Liver (tissue), 9 donors: Measurements from ENCODE around the gene FSIP1. TPM values are rescaled to one million over a fixed set of nuclear protein-coding genes. Genes with fewer than 3 reads are reported as not detected.

Experiments
- DNase-seq: peaks from one replicate; pipeline ENCODE4 v3.0.0-alpha.2; 2017; ENCODE audit warnings: low spot score
- H3K27ac ChIP-seq, 2 donors: one replicate each; pipeline ENCODE4 v1.7.0; 2013; ENCODE audit warnings: inconsistent platforms in 2 of 2, low read length in 2 of 2, control low read depth in 1 of 2, low read depth in 1 of 2, mild to moderate bottlenecking in 1 of 2
- H3K27me3 ChIP-seq, 4 donors: one replicate each; pipeline versions ENCODE4 v1.6.1 to v1.7.0; 2013; ENCODE audit warnings: low read length in 3 of 4, inconsistent platforms in 1 of 4, mild to moderate bottlenecking in 1 of 4, moderate library complexity in 1 of 4; ENCODE audit not compliant: control insufficient read depth in 4 of 4, insufficient read depth in 4 of 4
- H3K36me3 ChIP-seq, 4 donors: one replicate each; pipeline versions ENCODE4 v1.6.1 to v1.7.0; 2013; ENCODE audit warnings: low read length in 3 of 4, mild to moderate bottlenecking in 3 of 4, low read depth in 1 of 4, moderate library complexity in 1 of 4; ENCODE audit not compliant: control insufficient read depth in 4 of 4, insufficient read depth in 3 of 4
- H3K4me1 ChIP-seq, 4 donors: one replicate each; pipeline versions ENCODE4 v1.6.1 to v1.7.0; 2013; ENCODE audit warnings: low read length in 3 of 4, mild to moderate bottlenecking in 3 of 4, moderate library complexity in 1 of 4; ENCODE audit not compliant: control insufficient read depth in 4 of 4, insufficient read depth in 4 of 4
- H3K4me3 ChIP-seq, 3 donors: one replicate each; pipeline versions ENCODE4 v1.6.1 to v1.7.0; 2013; ENCODE audit warnings: low read length in 3 of 3, control low read depth in 1 of 3, low read depth in 1 of 3, mild to moderate bottlenecking in 1 of 3
- H3K9ac ChIP-seq, 2 donors: one replicate each; pipeline ENCODE4 v1.7.0; 2013; ENCODE audit warnings: low read length in 2 of 2, mild to moderate bottlenecking in 2 of 2, moderate library complexity in 2 of 2, control low read depth in 1 of 2, low read depth in 1 of 2
- H3K9me3 ChIP-seq, 4 donors: one replicate each; pipeline versions ENCODE4 v1.6.1 to v1.7.0; 2013; ENCODE audit warnings: low read length in 3 of 4; ENCODE audit not compliant: control insufficient read depth in 4 of 4
- ATF3 ChIP-seq: IDR thresholded peaks from 2 replicates; pipeline ENCODE4 v1.6.1; 2016; ENCODE audit warnings: antibody characterized with exemption
- CTCF ChIP-seq: fragments of 150-350 bp; IDR thresholded peaks from 2 replicates; pipeline ENCODE4 v1.5.1; 2017; ENCODE audit warnings: improper control_type of control experiment, low read depth, low read length; ENCODE audit not compliant: missing input control
- EGR1 ChIP-seq, 2 donors: IDR thresholded peaks; 2 replicates each; pipeline ENCODE4 v1.6.1; 2016 to 2018; ENCODE audit warnings: antibody characterized with exemption in 2 of 2, low read depth in 2 of 2
- FOXA1 ChIP-seq: IDR thresholded peaks from 2 replicates; pipeline ENCODE4 v1.6.1; 2016; ENCODE audit warnings: antibody characterized with exemption
- FOXA2 ChIP-seq: IDR thresholded peaks from 2 replicates; pipeline ENCODE4 v1.6.1; 2016; ENCODE audit warnings: antibody characterized with exemption
- GABPA ChIP-seq, 2 donors: IDR thresholded peaks in 1 of 2; conservative IDR thresholded peaks in 1 of 2; 2 replicates each; pipeline ENCODE4 v1.6.1; 2016; ENCODE audit warnings: antibody characterized with exemption in 2 of 2, mild to moderate bottlenecking in 1 of 2, moderate library complexity in 1 of 2
- HNF4A ChIP-seq, 2 donors: conservative IDR thresholded peaks; 2 replicates each; pipeline ENCODE4 v1.6.1; 2016; ENCODE audit warnings: antibody characterized with exemption in 2 of 2, mild to moderate bottlenecking in 2 of 2
- JUND ChIP-seq, 2 donors: IDR thresholded peaks; 2 replicates each; pipeline ENCODE4 v1.6.1; 2016; ENCODE audit warnings: antibody characterized with exemption in 2 of 2
- MAX ChIP-seq: IDR thresholded peaks from 2 replicates; pipeline ENCODE4 v1.6.1; 2016; ENCODE audit warnings: antibody characterized with exemption
- NR2F2 ChIP-seq: IDR thresholded peaks from 2 replicates; pipeline ENCODE4 v1.6.1; 2016; ENCODE audit warnings: antibody characterized with exemption
- REST ChIP-seq: IDR thresholded peaks from 2 replicates; pipeline ENCODE4 v1.6.1; 2016; ENCODE audit warnings: antibody characterized with exemption, mild to moderate bottlenecking
- RXRA ChIP-seq, 2 donors: IDR thresholded peaks; 2 replicates each; pipeline ENCODE4 v1.6.1; 2017 to 2018; ENCODE audit warnings: antibody characterized with exemption in 2 of 2, mild to moderate bottlenecking in 1 of 2
- SP1 ChIP-seq: IDR thresholded peaks from 2 replicates; pipeline ENCODE4 v1.6.1; 2018; ENCODE audit warnings: antibody characterized with exemption, mild to moderate bottlenecking
- TAF1 ChIP-seq: conservative IDR thresholded peaks from 2 replicates; pipeline ENCODE4 v1.6.1; 2016; ENCODE audit warnings: antibody characterized with exemption, mild to moderate bottlenecking
- YY1 ChIP-seq: IDR thresholded peaks from 2 replicates; pipeline ENCODE4 v1.6.1; 2016; ENCODE audit warnings: antibody characterized with exemption, mild to moderate bottlenecking
- whole genome bisulfite sequencing: extraction: QIAGEN DNeasy Blood & Tissue Kit; methylation state at CpG from one replicate; pipeline ENCODE4 v1.1.7; 2013; 5-methylcytosine and 5-hydroxymethylcytosine counted together
- polyA plus RNA-seq, 2 donors: library from polyadenylated mRNA; stranded (reverse) in 1 of 2; unstranded in 1 of 2; fragments of 200-250 nt in 1 of 2; fragments of >200 nt in 1 of 2; fragmentation: Nextera tagmentation in 1 of 2; extraction: Ambion mirVana in 1 of 2; gene quantifications; one replicate each; pipeline versions ENCODE4 v1.2.1 to v1.2.3, GENCODE V29; 2013 to 2015
- total RNA-seq, 2 donors: library from RNA; depleted of rRNA; stranded (reverse); fragments of >200 nt; gene quantifications; one replicate each; pipeline ENCODE4 v1.2.3, GENCODE V29; 2014
- donor health status: healthy.
- donor health status: healthy.
- donor health status: healthy.
- donor health status: healthy.
- donor health status: healthy.

Gene FSIP1
- total and polyA plus RNA-seq, 4 donors: 0.05 to 0.29 (median 0.13) TPM

- Histone ChIP-seq H3K9me3 (no peaks in the 10 kb centered on the region), H3K9ac (no peak overlapping the region), H3K36me3 (no peaks in the 10 kb centered on the region), H3K27me3 (peaks cover 0 to 8% (median 0%) of the 10 kb centered on the region in 4 donors), H3K4me1 (peaks cover 0 to 3% (median 0%) of the 10 kb centered on the region in 4 donors), H3K4me3 (no peak overlapping the region), H3K27ac (no peak overlapping the region)
- no peak for TF ChIP-seq JUND (IDR thresholded peaks at IDR 0.05)
- no peak for TF ChIP-seq GABPA (IDR thresholded peaks at IDR 0.05 in 1 of 2, conservative IDR thresholded peaks at IDR 0.05 in 1 of 2)
- no peak for TF ChIP-seq RXRA (IDR thresholded peaks at IDR 0.05)
- no peak for TF ChIP-seq TAF1
- no peak for TF ChIP-seq MAX
- TF ChIP-seq REST: no peak
- TF ChIP-seq EGR1 (IDR thresholded peaks at IDR 0.05; ENCODE audit: low read depth in 2 of 2): no peak
- TF ChIP-seq YY1: no peak
- TF ChIP-seq CTCF: no peak
- no peak for TF ChIP-seq ATF3
- no peak for DNase-seq
These were observed 30.4 kb downstream of the FSIP1 start for GRCh38 chr15:39752246-39752645.

GRCh38 chr15:39748276-39748675 is 34.4 kb downstream of the FSIP1 start:
- Histone ChIP-seq H3K27ac (no peak overlapping the region), H3K9me3 (no peaks in the 10 kb centered on the region), H3K36me3 (no peaks in the 10 kb centered on the region), H3K4me1 (peaks cover 0 to 3% (median 0%) of the 10 kb centered on the region in 4 donors), H3K27me3 (no peaks in the 10 kb centered on the region), H3K4me3 (no peak overlapping the region), H3K9ac (no peak overlapping the region)
- TF ChIP-seq FOXA2: no peak
- TF ChIP-seq REST: no peak
- no peak for TF ChIP-seq CTCF
- no peak for TF ChIP-seq NR2F2
- TF ChIP-seq ATF3: no peak
- no peak for TF ChIP-seq FOXA1
- TF ChIP-seq HNF4A (conservative IDR thresholded peaks at IDR 0.05): no peak
- TF ChIP-seq SP1: no peak
- WGBS: 48% methylated on average over 2 of the region's 2 CpGs
- DNase-seq: no peak
